Measurements from ENCODE around the gene PCK1. TPM values are rescaled to one million over a fixed set of nuclear protein-coding genes. Genes with fewer than 3 reads are reported as not detected.

The PCK1 gene
- total RNA-seq, 1 experiment from 2014 or later, result 0.17 TPM

DNA sequence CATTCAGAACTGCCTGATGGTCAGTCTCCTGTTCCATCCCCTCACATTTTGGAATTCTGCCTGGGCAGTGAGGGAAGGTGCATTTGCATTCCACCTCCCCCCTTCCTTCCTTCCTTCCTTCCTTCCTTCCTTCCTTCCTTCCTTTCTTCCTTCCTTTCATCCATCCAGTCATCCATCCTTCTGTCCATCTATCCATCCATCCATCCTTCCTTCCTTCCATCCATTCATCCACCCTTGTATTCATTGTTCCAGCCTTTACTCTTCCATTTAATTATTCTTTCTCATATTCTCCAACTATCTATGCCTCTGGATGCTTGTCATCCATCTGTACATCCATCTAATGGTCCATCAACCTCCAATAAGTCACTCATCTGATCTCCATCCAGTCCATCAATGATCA is 14.0 kb downstream of the PCK1 start (continued):
- TF ChIP-seq ZMAT4 (CRISPR knock-in tag; IDR thresholded peaks at IDR 0.05), result no peak
- TF ChIP-seq, protein P1, sequence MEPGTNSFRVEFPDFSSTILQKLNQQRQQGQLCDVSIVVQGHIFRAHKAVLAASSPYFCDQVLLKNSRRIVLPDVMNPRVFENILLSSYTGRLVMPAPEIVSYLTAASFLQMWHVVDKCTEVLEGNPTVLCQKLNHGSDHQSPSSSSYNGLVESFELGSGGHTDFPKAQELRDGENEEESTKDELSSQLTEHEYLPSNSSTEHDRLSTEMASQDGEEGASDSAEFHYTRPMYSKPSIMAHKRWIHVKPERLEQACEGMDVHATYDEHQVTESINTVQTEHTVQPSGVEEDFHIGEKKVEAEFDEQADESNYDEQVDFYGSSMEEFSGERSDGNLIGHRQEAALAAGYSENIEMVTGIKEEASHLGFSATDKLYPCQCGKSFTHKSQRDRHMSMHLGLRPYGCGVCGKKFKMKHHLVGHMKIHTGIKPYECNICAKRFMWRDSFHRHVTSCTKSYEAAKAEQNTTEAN (CRISPR knock-in tag; IDR thresholded peaks at IDR 0.05), result no peak
- TF ChIP-seq MXD4 (CRISPR knock-in tag; IDR thresholded peaks at IDR 0.05; ENCODE audit: borderline replicate concordance), result no peak
- TF ChIP-seq TP53 (CRISPR knock-in tag; IDR thresholded peaks at IDR 0.05), result no peak
- no peak for TF ChIP-seq CREM (CRISPR knock-in tag; IDR thresholded peaks at IDR 0.05)
- TF ChIP-seq, protein P2, sequence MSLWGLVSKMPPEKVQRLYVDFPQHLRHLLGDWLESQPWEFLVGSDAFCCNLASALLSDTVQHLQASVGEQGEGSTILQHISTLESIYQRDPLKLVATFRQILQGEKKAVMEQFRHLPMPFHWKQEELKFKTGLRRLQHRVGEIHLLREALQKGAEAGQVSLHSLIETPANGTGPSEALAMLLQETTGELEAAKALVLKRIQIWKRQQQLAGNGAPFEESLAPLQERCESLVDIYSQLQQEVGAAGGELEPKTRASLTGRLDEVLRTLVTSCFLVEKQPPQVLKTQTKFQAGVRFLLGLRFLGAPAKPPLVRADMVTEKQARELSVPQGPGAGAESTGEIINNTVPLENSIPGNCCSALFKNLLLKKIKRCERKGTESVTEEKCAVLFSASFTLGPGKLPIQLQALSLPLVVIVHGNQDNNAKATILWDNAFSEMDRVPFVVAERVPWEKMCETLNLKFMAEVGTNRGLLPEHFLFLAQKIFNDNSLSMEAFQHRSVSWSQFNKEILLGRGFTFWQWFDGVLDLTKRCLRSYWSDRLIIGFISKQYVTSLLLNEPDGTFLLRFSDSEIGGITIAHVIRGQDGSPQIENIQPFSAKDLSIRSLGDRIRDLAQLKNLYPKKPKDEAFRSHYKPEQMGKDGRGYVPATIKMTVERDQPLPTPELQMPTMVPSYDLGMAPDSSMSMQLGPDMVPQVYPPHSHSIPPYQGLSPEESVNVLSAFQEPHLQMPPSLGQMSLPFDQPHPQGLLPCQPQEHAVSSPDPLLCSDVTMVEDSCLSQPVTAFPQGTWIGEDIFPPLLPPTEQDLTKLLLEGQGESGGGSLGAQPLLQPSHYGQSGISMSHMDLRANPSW (CRISPR knock-in tag; conservative IDR thresholded peaks at IDR 0.05; ENCODE audit: low read depth), result no peak
- TF ChIP-seq, protein P3, sequence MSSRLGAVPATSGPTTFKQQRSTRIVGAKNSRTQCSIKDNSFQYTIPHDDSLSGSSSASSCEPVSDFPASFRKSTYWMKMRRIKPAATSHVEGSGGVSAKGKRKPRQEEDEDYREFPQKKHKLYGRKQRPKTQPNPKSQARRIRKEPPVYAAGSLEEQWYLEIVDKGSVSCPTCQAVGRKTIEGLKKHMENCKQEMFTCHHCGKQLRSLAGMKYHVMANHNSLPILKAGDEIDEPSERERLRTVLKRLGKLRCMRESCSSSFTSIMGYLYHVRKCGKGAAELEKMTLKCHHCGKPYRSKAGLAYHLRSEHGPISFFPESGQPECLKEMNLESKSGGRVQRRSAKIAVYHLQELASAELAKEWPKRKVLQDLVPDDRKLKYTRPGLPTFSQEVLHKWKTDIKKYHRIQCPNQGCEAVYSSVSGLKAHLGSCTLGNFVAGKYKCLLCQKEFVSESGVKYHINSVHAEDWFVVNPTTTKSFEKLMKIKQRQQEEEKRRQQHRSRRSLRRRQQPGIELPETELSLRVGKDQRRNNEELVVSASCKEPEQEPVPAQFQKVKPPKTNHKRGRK (CRISPR knock-in tag; IDR thresholded peaks at IDR 0.05; ENCODE audit: borderline replicate concordance), result no peak

- no peaks in the 10 kb centered on the region for H3K36me3 Mint-ChIP-seq
- DNase-seq (ENCODE audit: low spot score), result no peak
- no peak for ATAC-seq
- H3K4me1 Mint-ChIP-seq, result peaks cover 30% of the 10 kb centered on the region
- H3K4me3 Mint-ChIP-seq, result no peak overlapping the region
- ChIA-PET CTCF (no interaction called here), POLR2A (no interaction called here)
- no peak overlapping the region for H3K27ac Mint-ChIP-seq
- H3K27me3 Mint-ChIP-seq (ENCODE audit: low read depth), result peaks cover 7% of the 10 kb centered on the region
- TF ChIP-seq FOXK1 (CRISPR knock-in tag; IDR thresholded peaks at IDR 0.05) (no peak), CREB1 (CRISPR knock-in tag; IDR thresholded peaks at IDR 0.05) (no peak), SMAD3 (CRISPR knock-in tag; IDR thresholded peaks at IDR 0.05; ENCODE audit: borderline replicate concordance) (no peak), CBFB (CRISPR knock-in tag; IDR thresholded peaks at IDR 0.05; ENCODE audit: low read depth) (no peak), CDX4 (CRISPR knock-in tag; IDR thresholded peaks at IDR 0.05; ENCODE audit: borderline replicate concordance) (no peak), ZNF232 (CRISPR knock-in tag; IDR thresholded peaks at IDR 0.05) (no peak), NFYB (CRISPR knock-in tag; conservative IDR thresholded peaks at IDR 0.05; ENCODE audit: low read depth) (no peak), ERG (CRISPR knock-in tag; IDR thresholded peaks at IDR 0.05) (no peak)
- TF ChIP-seq, protein P4, sequence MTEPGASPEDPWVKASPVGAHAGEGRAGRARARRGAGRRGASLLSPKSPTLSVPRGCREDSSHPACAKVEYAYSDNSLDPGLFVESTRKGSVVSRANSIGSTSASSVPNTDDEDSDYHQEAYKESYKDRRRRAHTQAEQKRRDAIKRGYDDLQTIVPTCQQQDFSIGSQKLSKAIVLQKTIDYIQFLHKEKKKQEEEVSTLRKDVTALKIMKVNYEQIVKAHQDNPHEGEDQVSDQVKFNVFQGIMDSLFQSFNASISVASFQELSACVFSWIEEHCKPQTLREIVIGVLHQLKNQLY (CRISPR knock-in tag; IDR thresholded peaks at IDR 0.05), result no peak
- TF ChIP-seq, protein P5, sequence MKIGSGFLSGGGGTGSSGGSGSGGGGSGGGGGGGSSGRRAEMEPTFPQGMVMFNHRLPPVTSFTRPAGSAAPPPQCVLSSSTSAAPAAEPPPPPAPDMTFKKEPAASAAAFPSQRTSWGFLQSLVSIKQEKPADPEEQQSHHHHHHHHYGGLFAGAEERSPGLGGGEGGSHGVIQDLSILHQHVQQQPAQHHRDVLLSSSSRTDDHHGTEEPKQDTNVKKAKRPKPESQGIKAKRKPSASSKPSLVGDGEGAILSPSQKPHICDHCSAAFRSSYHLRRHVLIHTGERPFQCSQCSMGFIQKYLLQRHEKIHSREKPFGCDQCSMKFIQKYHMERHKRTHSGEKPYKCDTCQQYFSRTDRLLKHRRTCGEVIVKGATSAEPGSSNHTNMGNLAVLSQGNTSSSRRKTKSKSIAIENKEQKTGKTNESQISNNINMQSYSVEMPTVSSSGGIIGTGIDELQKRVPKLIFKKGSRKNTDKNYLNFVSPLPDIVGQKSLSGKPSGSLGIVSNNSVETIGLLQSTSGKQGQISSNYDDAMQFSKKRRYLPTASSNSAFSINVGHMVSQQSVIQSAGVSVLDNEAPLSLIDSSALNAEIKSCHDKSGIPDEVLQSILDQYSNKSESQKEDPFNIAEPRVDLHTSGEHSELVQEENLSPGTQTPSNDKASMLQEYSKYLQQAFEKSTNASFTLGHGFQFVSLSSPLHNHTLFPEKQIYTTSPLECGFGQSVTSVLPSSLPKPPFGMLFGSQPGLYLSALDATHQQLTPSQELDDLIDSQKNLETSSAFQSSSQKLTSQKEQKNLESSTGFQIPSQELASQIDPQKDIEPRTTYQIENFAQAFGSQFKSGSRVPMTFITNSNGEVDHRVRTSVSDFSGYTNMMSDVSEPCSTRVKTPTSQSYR (CRISPR knock-in tag; IDR thresholded peaks at IDR 0.05), result no peak
- H3K9me3 Mint-ChIP-seq, result no peaks in the 10 kb centered on the region
These were observed 15.1 kb downstream of the PCK1 start for GRCh38 chr20:57576002-57576401.

Data from WTC11 (cell line).